HepG2 (cell line): ENCODE data around the gene ZNF101. TPM values are rescaled to one million over a fixed set of nuclear protein-coding genes. Genes with fewer than 3 reads are reported as not detected.

Experiments
- AKNA ChIP-seq: sonication (generic); formaldehyde crosslinking; IDR thresholded peaks from 2 replicates; pipeline ENCODE4 v1.4.0; 2020; ENCODE audit warnings: missing genetic modification reagents, borderline replicate concordance
- E2F1 ChIP-seq: sonication (generic); formaldehyde crosslinking; IDR thresholded peaks from 2 replicates; pipeline ENCODE4 v1.5.0; 2020; ENCODE audit warnings: missing genetic modification reagents
- FOXK1 ChIP-seq: sonication (generic); formaldehyde crosslinking; IDR thresholded peaks from 2 replicates; pipeline ENCODE4 v1.4.0; 2020; ENCODE audit warnings: low read depth, missing genetic modification reagents, borderline replicate concordance
- IKZF5 ChIP-seq: IDR thresholded peaks from 2 replicates; pipeline ENCODE4 v1.6.1; 2018; ENCODE audit warnings: missing genetic modification reagents, mild to moderate bottlenecking, missing compliant biosample characterization
- MLLT10 ChIP-seq: sonication (generic); formaldehyde crosslinking; IDR thresholded peaks from 2 replicates; pipeline ENCODE4 v1.4.0; 2020; ENCODE audit warnings: missing genetic modification reagents
- RNF2 ChIP-seq: fragments of 450-650 bp; conservative IDR thresholded peaks from 2 replicates; pipeline ENCODE4 v1.6.1; 2016; ENCODE audit warnings: low read depth
- SKIL ChIP-seq: sonication (generic); formaldehyde crosslinking; IDR thresholded peaks from 2 replicates; pipeline ENCODE4 v1.8.0; 2022; ENCODE audit warnings: missing genetic modification reagents, mild to moderate bottlenecking, moderate library complexity, borderline replicate concordance
- TP53 ChIP-seq: sonication (generic); formaldehyde crosslinking; conservative IDR thresholded peaks from 2 replicates; pipeline ENCODE4 v1.4.0; 2020; ENCODE audit warnings: missing genetic modification reagents
- ZBTB14 ChIP-seq: sonication (generic); formaldehyde crosslinking; IDR thresholded peaks from 2 replicates; pipeline ENCODE4 v1.4.0; 2020; ENCODE audit warnings: missing genetic modification reagents
- ZBTB21 ChIP-seq: sonication (generic); formaldehyde crosslinking; IDR thresholded peaks from 2 replicates; pipeline ENCODE4 v1.4.0; 2020; ENCODE audit warnings: missing genetic modification reagents
- ZMYM4 ChIP-seq: sonication (generic); formaldehyde crosslinking; IDR thresholded peaks from 2 replicates; pipeline ENCODE4 v1.8.1; 2023; ENCODE audit warnings: mild to moderate bottlenecking, missing genetic modification reagents
- ZNF430 ChIP-seq: sonication (generic); formaldehyde crosslinking; IDR thresholded peaks from 2 replicates; pipeline ENCODE4 v1.9.0; 2021; ENCODE audit warnings: mild to moderate bottlenecking, missing genetic modification reagents
- ZNF44 ChIP-seq: sonication (generic); formaldehyde crosslinking; IDR thresholded peaks from 2 replicates; pipeline ENCODE4 v1.5.1; 2020; ENCODE audit warnings: mild to moderate bottlenecking, missing genetic modification reagents
- ZNF839 ChIP-seq: sonication (generic); formaldehyde crosslinking; IDR thresholded peaks from 2 replicates; pipeline ENCODE4 v1.4.0; 2020; ENCODE audit warnings: missing genetic modification reagents, mild to moderate bottlenecking, borderline replicate concordance
- ZSCAN12 ChIP-seq: sonication (generic); formaldehyde crosslinking; IDR thresholded peaks from 2 replicates; pipeline ENCODE4 v1.9.0; 2021; ENCODE audit warnings: mild to moderate bottlenecking, missing genetic modification reagents
- polyA plus RNA-seq, 8 experiments: library from polyadenylated mRNA; depleted of rRNA in 3 of 8; stranded (reverse) in 7 of 8; unstranded in 1 of 8; fragments of >200 nt; fragmentation: Illumina TruSeq in 4 of 8; extraction: Trizol in 4 of 8; gene quantifications; 2 replicates each; pipeline versions ENCODE4 v1.2.1 to v1.2.3, GENCODE V29; 2011 to 2016; ENCODE audit warnings: low read depth in 4 of 8, missing spikeins in 1 of 8, mixed read lengths in 1 of 8; ENCODE audit not compliant: insufficient read depth in 1 of 8
- total RNA-seq, 5 experiments: library from RNA; depleted of rRNA; stranded (reverse); fragments of >200 nt; fragmentation: Illumina TruSeq; extraction: Trizol; gene quantifications; 2 replicates each; pipeline ENCODE4 v1.2.3, GENCODE V29; 2016; ENCODE audit warnings: low read depth in 1 of 5

The ZNF101 gene
- total and polyA plus RNA-seq, 2 of the 13 experiments (the other 11 are each of a cell fraction or from before 2014, with no cell fraction given) = 12.9 to 28.9 TPM

GRCh38 chr19:19668230-19669012 is at the start of gene ZNF101 (continued):
- TF ChIP-seq SKIL (CRISPR knock-in tag) = peak; percentile 97
- peak; percentile 76 for TF ChIP-seq IKZF5 (CRISPR knock-in tag)
- TF ChIP-seq ZNF44 (CRISPR knock-in tag) = no peak; the same call in 1 of the 2 replicates
- no peak for TF ChIP-seq AKNA
- peak; percentile 79 for TF ChIP-seq E2F1 (CRISPR knock-in tag)
- TF ChIP-seq ZSCAN12 (CRISPR knock-in tag) = no peak
- no peak for TF ChIP-seq ZBTB14
- TF ChIP-seq ZMYM4 (CRISPR knock-in tag) = peak; percentile 68; the same call in 1 of the 2 replicates
- TF ChIP-seq FOXK1 = peak; percentile 63; the same call in 1 of the 2 replicates
- no peak for TF ChIP-seq TP53 (CRISPR knock-in tag)
- peak; percentile 53; the same call in 1 of the 2 replicates for TF ChIP-seq ZBTB21 (CRISPR knock-in tag)
- no peak; the same call in 1 of the 2 replicates for TF ChIP-seq ZNF430 (CRISPR knock-in tag)
- no peak; the same call in 1 of the 2 replicates for TF ChIP-seq RNF2
- TF ChIP-seq ZNF839 (CRISPR knock-in tag) = no peak
- no peak for TF ChIP-seq MLLT10 (CRISPR knock-in tag)
